HG02970 (cell line): Measurements from ENCODE around the gene NFATC1.

Source experiments
- ATAC-seq: cut with Tn5 transposase; IDR thresholded peaks from one replicate; pipeline ENCODE4 v1.9.1; 2021; ENCODE audit warnings: mild to moderate bottlenecking, moderate library complexity, moderate number of reproducible peaks; ENCODE audit not compliant: unreplicated experiment, low FRiP score

Gene NFATC1

DNA sequence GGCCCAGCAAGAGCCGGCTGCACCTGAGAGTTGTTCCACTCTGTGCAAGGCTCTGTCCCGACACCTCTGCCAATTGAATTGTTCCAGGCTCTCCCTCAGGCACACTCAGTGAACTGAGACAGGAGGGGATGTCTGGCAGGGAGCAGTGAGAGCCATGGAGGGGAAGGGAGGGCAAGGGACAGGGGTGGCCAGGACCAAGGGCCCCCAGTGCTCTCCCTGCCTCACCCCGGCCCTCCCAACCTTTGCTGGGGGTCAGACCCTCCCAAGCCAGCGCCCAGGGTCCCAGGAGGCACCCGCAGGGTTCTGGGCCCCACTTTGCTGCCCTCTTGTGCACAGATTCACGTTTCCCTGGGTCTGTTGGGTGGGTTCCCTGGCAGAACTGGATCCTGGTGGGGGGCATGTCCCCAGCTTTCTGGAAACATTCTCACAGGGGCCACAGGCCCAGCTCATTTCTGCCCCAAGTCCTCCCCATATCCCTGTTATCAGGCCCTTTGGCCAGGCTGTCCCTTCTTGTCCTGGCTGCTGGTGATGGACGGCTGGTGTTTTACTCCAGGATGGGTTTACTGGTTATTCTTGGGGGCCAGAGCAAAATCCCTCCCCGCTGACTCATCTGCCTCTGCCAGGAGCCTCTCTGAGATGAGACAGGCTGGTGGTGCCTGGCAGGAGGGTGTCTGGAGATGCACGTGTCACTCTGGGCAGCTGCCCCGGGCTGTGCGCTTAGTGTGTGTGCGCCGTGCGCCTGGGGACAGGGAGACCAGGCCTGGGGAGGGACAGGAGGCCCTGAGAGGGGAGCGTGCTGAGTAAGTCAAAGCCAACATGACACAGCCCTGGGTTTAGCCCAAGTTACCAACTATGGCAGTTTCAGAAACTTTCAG is 147.4 kb downstream of the NFATC1 start:
- ATAC-seq = no peak

DNA sequence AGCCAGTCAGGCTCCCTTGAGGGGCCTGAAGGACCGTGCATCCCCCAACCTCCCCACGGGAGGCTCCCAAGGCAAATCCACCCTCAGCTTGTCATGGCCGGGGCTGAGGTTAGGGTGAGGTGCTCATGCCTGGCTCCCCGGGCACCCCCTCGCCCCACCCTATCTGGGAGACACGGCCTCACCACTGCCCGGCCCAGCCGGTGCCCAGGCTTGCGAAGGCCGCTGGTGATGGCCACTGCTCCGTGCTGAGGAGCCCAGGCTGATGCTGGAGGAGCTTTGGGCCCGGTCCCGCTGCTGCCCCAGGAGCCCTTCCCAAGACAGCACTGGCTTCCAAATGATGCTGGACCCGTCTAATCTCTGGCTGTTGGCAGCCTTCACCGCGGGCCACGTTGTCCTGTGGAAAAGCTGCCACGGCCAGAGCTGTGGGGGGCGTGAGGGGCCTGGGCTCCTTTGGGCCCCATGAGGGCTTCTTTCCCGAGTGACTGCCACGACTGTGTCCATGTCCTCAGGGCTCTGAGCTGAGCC is 148.2 kb downstream of the NFATC1 start:
- no peak for ATAC-seq

GRCh38 chr18:79544386-79544963 is 148.7 kb downstream of the NFATC1 start:
- no peak for ATAC-seq

- ATAC-seq = no peak
Observed at GRCh38 chr18:79545255-79545654, 149.5 kb downstream of the NFATC1 start.

GRCh38 chr18:79545736-79546171 is 150.0 kb downstream of the NFATC1 start:
- no peak for ATAC-seq

DNA sequence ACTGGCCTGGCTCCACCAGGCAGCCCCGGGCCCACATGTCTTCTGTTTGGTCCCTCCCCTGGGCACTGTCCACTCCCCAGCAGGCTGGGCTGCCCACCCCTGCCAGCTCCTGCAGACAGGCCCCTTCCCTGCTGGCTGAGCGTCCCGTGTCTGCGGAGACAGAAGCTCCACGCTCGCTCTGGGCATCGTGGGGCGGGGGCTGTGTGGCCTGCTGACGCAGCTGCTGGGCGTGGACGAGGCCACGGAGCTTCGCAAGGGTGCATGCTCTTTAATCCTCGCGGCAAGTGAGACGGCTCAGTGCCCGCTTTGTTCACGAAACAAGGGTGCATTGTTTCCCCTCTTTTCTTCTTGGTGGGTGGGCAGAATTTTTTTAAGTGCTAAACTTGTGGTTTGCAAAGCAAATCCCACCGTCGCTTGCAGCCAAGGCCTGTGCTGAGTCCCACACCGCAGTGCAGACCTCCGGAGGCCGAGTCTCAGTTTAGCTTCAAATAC is 151.1 kb downstream of the NFATC1 start:
- ATAC-seq = no peak

DNA sequence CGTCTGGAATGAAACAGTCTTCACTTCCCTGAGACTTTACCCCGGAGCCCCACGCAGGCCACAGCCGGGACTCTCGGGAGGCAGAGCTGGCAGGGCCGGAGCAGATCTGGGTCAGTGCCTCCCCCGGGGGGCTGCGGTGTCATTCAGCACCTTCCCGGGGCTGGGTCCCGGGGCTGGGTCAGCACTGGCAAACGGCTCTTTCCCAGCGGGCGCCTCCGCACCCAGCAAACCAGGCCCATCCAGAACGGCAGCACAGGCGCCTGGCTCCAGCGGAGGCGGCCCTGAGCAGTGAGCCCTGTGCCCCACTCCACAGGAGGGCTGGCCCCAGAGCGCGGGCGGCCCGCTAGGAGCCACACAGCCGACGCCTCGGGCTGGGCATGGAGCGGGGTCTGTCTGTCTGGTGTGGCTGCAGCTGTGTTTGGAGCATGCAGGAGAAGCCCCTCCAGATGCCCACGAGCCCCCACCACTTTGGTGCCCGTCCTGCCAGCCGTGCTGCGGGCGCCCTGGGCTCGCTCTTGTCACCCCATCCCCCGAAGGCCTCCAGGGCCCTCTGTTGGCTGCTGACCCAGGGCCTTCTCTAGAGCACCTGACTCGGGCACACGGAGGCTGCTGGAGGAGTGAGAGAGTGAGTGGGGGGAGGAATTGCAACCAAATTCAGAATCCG is 151.8 kb downstream of the NFATC1 start:
- ATAC-seq = no peak

DNA sequence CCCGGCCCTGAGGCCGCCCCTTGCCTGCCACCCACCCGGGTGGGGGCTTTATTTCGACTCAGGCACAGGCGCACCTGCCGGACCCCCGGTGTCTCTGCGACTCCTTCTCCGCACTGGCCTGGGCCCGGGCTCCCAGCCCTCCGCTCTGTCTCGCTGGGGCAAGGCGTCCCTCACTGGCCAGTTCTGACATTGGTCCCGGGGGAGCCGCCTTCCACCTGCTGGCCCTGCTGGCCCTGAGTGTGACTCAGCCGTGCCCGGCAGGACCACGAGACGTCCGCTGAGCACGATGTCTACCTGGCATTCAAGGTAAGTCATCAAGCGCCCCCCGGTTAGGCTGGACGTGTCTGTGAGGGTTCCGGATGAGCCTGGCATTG is 152.3 kb downstream of the NFATC1 start:
- ATAC-seq = no peak

DNA sequence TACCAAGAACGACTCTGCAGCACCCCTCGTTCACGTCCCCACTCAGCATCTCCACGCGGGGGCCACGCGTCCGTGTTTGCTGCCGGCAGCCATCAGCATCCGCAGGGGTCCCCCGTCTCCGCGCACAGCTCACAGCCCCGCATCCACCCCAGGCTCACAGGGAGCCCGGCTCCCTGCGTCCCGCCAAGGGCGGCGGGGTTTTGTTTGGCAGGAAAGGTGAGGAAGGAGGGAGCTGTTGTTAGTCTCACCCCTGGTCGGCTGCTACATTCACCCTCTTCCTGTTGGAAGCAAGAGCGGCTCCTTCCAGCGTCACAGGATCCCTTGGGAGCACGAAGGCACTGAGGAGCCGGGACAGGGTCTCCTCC is 152.9 kb downstream of the NFATC1 start:
- ATAC-seq = no peak

DNA sequence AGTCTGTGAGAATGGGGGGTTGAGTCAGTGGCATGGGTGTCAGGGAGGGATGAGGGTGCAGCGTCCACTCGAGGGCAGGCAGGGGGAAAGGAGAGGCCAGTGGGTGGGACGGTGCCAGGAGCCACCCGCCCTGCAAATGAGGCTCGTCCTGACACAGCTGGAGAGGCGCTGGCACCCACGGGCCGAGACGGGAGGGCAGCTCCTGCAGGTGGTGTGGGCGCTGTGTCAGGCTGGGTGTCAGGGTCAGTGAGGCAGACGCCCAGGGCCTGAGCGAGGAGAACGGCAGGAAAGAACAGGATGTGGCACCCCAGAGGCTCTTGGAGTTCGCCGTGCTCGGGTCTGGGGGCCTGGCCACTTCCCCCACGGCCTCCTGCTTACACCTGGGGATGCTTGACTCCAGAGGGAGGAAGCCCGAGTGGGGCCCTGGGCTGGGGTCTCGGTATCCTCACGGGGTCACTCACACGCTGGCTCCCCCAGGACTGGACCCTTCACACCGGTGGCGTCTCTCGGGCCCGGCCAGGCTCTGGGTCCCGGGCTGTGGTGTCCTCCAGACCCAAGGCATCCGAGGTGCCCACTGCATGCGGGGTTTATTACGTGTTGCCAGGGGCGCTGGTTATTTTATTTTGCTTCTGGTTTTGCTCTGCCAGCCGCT is 153.4 kb downstream of the NFATC1 start:
- ATAC-seq = no peak

GRCh38 chr18:79549638-79550000 is 153.9 kb downstream of the NFATC1 start:
- ATAC-seq = no peak

DNA sequence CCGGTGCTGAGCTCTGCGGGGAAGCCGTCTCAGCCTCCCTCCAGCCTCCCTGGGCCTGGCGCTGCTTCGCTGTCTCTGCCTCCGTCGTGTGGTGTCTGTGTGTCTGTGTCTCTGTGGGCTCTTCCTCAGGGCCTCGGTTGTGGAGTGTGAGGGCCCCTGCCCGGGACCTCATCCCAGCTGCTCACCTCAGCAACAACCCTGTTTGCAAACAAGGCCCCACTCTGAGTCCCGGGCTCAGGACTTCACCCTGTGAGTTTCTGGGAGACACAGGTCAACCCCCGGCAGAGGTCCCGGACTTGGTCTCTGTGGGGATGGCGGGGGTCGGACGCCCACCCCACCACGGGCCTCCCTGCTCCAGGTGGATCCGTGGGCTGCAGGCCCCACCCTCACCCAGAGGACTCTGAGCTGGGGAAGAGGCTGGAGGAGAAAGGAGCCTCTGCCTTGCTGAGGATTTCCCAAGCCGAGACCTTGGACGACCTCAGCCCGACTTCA is 156.5 kb downstream of the NFATC1 start:
- ATAC-seq = no peak

- ATAC-seq = no peak
Observed at GRCh38 chr18:79552696-79553095, 157.0 kb downstream of the NFATC1 start.

- no peak for ATAC-seq
Observed at GRCh38 chr18:79553154-79553553, 157.4 kb downstream of the NFATC1 start.

- ATAC-seq = no peak
Observed at GRCh38 chr18:79553696-79554095, 158.0 kb downstream of the NFATC1 start.

GRCh38 chr18:79554321-79554720 is 158.6 kb downstream of the NFATC1 start:
- no peak for ATAC-seq

GRCh38 chr18:79554945-79555645 is 159.4 kb downstream of the NFATC1 start:
- no peak for ATAC-seq

- no peak for ATAC-seq
Observed at GRCh38 chr18:79555885-79556284, 160.2 kb downstream of the NFATC1 start.

GRCh38 chr18:79556829-79557585 is 161.3 kb downstream of the NFATC1 start:
- no peak for ATAC-seq
